Epithelial cell of esophagus (primary cell): ENCODE results near the gene VWCE.

Source experiments
- DNase-seq: peaks from one replicate; pipeline ENCODE4 v3.0.0; 2010; ENCODE audit warnings: low read depth
- H3K4me3 ChIP-seq: 2 replicates; pipeline ENCODE4 v1.5.1; 2011; ENCODE audit warnings: mild to moderate bottlenecking, low read length, control low read depth
- CTCF ChIP-seq: IDR thresholded peaks from 2 replicates; pipeline ENCODE4 v1.5.1; 2011; ENCODE audit warnings: low read depth, mild to moderate bottlenecking, low read length, control low read depth, inconsistent platforms; ENCODE audit not compliant: insufficient read depth; ENCODE audit errors: missing control alignments

VWCE gene

GRCh38 chr11:61295596-61295926 lies 445 bp upstream of the VWCE start:
- TF ChIP-seq CTCF = no peak
- no peak for DNase-seq
- no peak overlapping the region for H3K4me3 ChIP-seq

- H3K4me3 ChIP-seq = peak overlapping the region; percentile 60
- no peak for TF ChIP-seq CTCF
- DNase-seq = peak; percentile 25
Observed at GRCh38 chr11:61293867-61294716, 1.0 kb downstream of the VWCE start.

- DNase-seq = no peak
- no peak overlapping the region for H3K4me3 ChIP-seq
- TF ChIP-seq CTCF = no peak
Observed at GRCh38 chr11:61292356-61292755, 2.8 kb downstream of the VWCE start.

- H3K4me3 ChIP-seq = no peak overlapping the region
- no peak for DNase-seq
- no peak for TF ChIP-seq CTCF
Observed at GRCh38 chr11:61290905-61291690, 4.0 kb downstream of the VWCE start.

- DNase-seq = no peak
- no peak for TF ChIP-seq CTCF
- no peak overlapping the region for H3K4me3 ChIP-seq
Observed at GRCh38 chr11:61287338-61287977, 7.7 kb downstream of the VWCE start.

GRCh38 chr11:61283613-61284012 lies 11.5 kb downstream of the VWCE start:
- no peak for TF ChIP-seq CTCF
- no peak overlapping the region for H3K4me3 ChIP-seq
- no peak for DNase-seq
